Measurements from ENCODE around the gene SLC13A1. TPM values are rescaled to one million over a fixed set of nuclear protein-coding genes. Genes with fewer than 3 reads are reported as not detected.

Gene SLC13A1
- total and polyA plus RNA-seq, 2 experiments from 2014 or later: not detected

DNA sequence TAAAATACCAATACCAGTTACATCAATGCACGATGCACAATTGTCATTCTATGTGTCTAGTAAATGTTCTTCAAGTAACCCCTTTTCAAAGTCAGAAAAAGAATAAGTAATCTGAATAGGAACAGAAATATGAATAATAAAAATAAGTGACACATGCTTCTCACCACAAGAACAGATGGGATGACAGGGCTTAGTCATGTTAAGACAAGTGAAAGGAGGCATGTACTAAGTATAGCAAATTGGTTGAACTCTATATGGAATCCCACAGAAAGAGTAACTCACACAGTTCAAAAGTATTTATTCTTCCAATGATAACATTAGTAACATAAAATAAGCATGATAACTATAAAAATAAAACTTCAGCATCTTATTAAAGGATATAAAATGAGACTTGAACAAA is 103.3 kb downstream of the SLC13A1 start:
- H3K9me3 Mint-ChIP-seq: peaks cover 9% of the 10 kb centered on the region
- H3K4me3 Mint-ChIP-seq: no peak overlapping the region
- no peak overlapping the region for H3K4me3 ChIP-seq

More for the DNA sequence above, 103.3 kb downstream of the SLC13A1 start:
- Histone ChIP-seq H3K4me2 (no peak overlapping the region), H4K20me1 (replicated peaks; ENCODE audit: insufficient read depth) (no peaks in the 10 kb centered on the region), H3K4me1 (ENCODE audit: insufficient read depth) (no peaks in the 10 kb centered on the region), H3K9me2 (ENCODE audit: insufficient read depth) (no peaks in the 10 kb centered on the region), H3K27ac (ENCODE audit: low read depth) (no peak overlapping the region), H3K36me3 (ENCODE audit: insufficient read depth) (no peaks in the 10 kb centered on the region), H3F3A (replicated peaks; ENCODE audit: low read depth) (no peaks in the 10 kb centered on the region), H2AFZ (no peak overlapping the region), H3K27me3 (ENCODE audit: insufficient read depth) (no peaks in the 10 kb centered on the region), H3K79me2 (replicated peaks; ENCODE audit: insufficient read depth) (no peaks in the 10 kb centered on the region)
- no peak for TF ChIP-seq ZNF114 (CRISPR knock-in tag; IDR thresholded peaks at IDR 0.05)
- TF ChIP-seq, protein P1, sequence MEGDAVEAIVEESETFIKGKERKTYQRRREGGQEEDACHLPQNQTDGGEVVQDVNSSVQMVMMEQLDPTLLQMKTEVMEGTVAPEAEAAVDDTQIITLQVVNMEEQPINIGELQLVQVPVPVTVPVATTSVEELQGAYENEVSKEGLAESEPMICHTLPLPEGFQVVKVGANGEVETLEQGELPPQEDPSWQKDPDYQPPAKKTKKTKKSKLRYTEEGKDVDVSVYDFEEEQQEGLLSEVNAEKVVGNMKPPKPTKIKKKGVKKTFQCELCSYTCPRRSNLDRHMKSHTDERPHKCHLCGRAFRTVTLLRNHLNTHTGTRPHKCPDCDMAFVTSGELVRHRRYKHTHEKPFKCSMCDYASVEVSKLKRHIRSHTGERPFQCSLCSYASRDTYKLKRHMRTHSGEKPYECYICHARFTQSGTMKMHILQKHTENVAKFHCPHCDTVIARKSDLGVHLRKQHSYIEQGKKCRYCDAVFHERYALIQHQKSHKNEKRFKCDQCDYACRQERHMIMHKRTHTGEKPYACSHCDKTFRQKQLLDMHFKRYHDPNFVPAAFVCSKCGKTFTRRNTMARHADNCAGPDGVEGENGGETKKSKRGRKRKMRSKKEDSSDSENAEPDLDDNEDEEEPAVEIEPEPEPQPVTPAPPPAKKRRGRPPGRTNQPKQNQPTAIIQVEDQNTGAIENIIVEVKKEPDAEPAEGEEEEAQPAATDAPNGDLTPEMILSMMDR (conservative IDR thresholded peaks at IDR 0.05; ENCODE audit: low read depth in 2 of 2): no peak
- TF ChIP-seq JUNB (IDR thresholded peaks at IDR 0.05; ENCODE audit: unreplicated experiment): no peak
- no peak for TF ChIP-seq ZNF331 (CRISPR knock-in tag; IDR thresholded peaks at IDR 0.05; ENCODE audit: low read depth)
- no peak for TF ChIP-seq NANOG (IDR thresholded peaks at IDR 0.05; ENCODE audit: borderline replicate concordance)
- TF ChIP-seq, protein P2, sequence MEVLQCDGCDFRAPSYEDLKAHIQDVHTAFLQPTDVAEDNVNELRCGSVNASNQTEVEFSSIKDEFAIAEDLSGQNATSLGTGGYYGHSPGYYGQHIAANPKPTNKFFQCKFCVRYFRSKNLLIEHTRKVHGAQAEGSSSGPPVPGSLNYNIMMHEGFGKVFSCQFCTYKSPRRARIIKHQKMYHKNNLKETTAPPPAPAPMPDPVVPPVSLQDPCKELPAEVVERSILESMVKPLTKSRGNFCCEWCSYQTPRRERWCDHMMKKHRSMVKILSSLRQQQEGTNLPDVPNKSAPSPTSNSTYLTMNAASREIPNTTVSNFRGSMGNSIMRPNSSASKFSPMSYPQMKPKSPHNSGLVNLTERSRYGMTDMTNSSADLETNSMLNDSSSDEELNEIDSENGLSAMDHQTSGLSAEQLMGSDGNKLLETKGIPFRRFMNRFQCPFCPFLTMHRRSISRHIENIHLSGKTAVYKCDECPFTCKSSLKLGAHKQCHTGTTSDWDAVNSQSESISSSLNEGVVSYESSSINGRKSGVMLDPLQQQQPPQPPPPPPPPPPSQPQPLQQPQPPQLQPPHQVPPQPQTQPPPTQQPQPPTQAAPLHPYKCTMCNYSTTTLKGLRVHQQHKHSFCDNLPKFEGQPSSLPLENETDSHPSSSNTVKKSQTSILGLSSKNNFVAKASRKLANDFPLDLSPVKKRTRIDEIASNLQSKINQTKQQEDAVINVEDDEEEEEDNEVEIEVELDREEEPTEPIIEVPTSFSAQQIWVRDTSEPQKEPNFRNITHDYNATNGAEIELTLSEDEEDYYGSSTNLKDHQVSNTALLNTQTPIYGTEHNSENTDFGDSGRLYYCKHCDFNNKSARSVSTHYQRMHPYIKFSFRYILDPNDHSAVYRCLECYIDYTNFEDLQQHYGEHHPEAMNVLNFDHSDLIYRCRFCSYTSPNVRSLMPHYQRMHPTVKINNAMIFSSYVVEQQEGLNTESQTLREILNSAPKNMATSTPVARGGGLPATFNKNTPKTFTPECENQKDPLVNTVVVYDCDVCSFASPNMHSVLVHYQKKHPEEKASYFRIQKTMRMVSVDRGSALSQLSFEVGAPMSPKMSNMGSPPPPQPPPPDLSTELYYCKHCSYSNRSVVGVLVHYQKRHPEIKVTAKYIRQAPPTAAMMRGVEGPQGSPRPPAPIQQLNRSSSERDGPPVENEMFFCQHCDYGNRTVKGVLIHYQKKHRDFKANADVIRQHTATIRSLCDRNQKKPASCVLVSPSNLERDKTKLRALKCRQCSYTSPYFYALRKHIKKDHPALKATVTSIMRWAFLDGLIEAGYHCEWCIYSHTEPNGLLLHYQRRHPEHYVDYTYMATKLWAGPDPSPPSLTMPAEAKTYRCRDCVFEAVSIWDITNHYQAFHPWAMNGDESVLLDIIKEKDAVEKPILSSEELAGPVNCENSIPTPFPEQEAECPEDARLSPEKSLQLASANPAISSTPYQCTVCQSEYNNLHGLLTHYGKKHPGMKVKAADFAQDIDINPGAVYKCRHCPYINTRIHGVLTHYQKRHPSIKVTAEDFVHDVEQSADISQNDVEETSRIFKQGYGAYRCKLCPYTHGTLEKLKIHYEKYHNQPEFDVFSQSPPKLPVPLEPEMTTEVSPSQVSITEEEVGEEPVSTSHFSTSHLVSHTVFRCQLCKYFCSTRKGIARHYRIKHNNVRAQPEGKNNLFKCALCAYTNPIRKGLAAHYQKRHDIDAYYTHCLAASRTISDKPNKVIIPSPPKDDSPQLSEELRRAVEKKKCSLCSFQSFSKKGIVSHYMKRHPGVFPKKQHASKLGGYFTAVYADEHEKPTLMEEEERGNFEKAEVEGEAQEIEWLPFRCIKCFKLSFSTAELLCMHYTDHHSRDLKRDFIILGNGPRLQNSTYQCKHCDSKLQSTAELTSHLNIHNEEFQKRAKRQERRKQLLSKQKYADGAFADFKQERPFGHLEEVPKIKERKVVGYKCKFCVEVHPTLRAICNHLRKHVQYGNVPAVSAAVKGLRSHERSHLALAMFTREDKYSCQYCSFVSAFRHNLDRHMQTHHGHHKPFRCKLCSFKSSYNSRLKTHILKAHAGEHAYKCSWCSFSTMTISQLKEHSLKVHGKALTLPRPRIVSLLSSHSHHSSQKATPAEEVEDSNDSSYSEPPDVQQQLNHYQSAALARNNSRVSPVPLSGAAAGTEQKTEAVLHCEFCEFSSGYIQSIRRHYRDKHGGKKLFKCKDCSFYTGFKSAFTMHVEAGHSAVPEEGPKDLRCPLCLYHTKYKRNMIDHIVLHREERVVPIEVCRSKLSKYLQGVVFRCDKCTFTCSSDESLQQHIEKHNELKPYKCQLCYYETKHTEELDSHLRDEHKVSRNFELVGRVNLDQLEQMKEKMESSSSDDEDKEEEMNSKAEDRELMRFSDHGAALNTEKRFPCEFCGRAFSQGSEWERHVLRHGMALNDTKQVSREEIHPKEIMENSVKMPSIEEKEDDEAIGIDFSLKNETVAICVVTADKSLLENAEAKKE (CRISPR knock-in tag; IDR thresholded peaks at IDR 0.05): no peak
- TF ChIP-seq EZH2phosphoT487 (IDR thresholded peaks at IDR 0.05; ENCODE audit: unreplicated experiment): no peak
- TF ChIP-seq, protein P3, sequence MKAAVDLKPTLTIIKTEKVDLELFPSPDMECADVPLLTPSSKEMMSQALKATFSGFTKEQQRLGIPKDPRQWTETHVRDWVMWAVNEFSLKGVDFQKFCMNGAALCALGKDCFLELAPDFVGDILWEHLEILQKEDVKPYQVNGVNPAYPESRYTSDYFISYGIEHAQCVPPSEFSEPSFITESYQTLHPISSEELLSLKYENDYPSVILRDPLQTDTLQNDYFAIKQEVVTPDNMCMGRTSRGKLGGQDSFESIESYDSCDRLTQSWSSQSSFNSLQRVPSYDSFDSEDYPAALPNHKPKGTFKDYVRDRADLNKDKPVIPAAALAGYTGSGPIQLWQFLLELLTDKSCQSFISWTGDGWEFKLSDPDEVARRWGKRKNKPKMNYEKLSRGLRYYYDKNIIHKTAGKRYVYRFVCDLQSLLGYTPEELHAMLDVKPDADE (IDR thresholded peaks at IDR 0.05): no peak
- TF ChIP-seq POLR2AphosphoS5 (IDR thresholded peaks at IDR 0.05; ENCODE audit: low read depth): no peak
- TF ChIP-seq EZH2 (IDR thresholded peaks at IDR 0.05; ENCODE audit: low read depth, unreplicated experiment): no peak
- ATAC-seq (no peak), DNase-seq (ENCODE audit: low spot score) (no peak)
- Mint-ChIP-seq H3K27me3 (ENCODE audit: insufficient read depth, low read depth, poor library complexity) (no peaks in the 10 kb centered on the region), H3K27ac (no peak overlapping the region), H3K4me1 (no peaks in the 10 kb centered on the region), H3K36me3 (ENCODE audit: low read depth) (no peaks in the 10 kb centered on the region; the same call in 2 of the 3 replicates)

Data from GM23338 (cell line).